HEK293 (cell line): ENCODE measurements around the gene BICD1.

ENCODE experiments used
- CTCF ChIA-PET: fragments of 350-600 bp; formaldehyde crosslinking; extraction: SDS; loops from one replicate; lab custom pipeline; 2021; ENCODE audit warnings: antibody characterized with exemption; lab: Yijun Ruan, JAX
- POLR2A ChIA-PET: fragments of 300-600 bp; formaldehyde crosslinking; extraction: SDS; loops from one replicate; lab custom pipeline; 2020; ENCODE audit warnings: antibody characterized with exemption, inconsistent platforms; lab: Yijun Ruan, JAX
- H3K27ac ChIP-seq: fragments of 200-500 bp; sonication (Bioruptor generic); 2 replicates; pipeline ENCODE4 v1.5.1; 2014; ENCODE audit warnings: low read depth, low read length, control low read depth, inconsistent platforms; ENCODE audit errors: extremely low read depth
- H3K36me3 ChIP-seq, 2 experiments: fragments of 200-500 bp in 1 of 2; sonication (Bioruptor generic) in 1 of 2; 1 replicate in 1 of 2; 2 replicates in 1 of 2; pipeline ENCODE4 v1.5.1; 2014 to 2017; ENCODE audit warnings: inconsistent platforms in 2 of 2, low read length in 2 of 2; ENCODE audit not compliant: control insufficient read depth in 2 of 2, insufficient read depth in 1 of 2
- H3K4me1 ChIP-seq: fragments of 200-500 bp; sonication (Bioruptor generic); 2 replicates; pipeline ENCODE4 v1.5.1; 2014; ENCODE audit warnings: mild to moderate bottlenecking, low read length, inconsistent platforms; ENCODE audit not compliant: control insufficient read depth, insufficient read depth
- H3K4me3 ChIP-seq: 2 replicates; pipeline ENCODE4 v1.5.1; 2011; ENCODE audit warnings: low read depth, mild to moderate bottlenecking, control low read depth, low read length, moderate library complexity
- H3K9me3 ChIP-seq: fragments of 200-500 bp; sonication (Bioruptor generic); 2 replicates; pipeline ENCODE4 v1.5.1; 2014; ENCODE audit warnings: low read depth, low read length, inconsistent platforms; ENCODE audit not compliant: control insufficient read depth, insufficient read depth
- GLIS1 ChIP-seq: fragments of 450-650 bp; formaldehyde crosslinking; IDR thresholded peaks from 2 replicates; pipeline ENCODE4 v1.5.1; 2016; ENCODE audit warnings: missing biosample characterization, missing genetic modification characterization
- KLF8 ChIP-seq: fragments of 450-650 bp; formaldehyde crosslinking; IDR thresholded peaks from 2 replicates; pipeline ENCODE4 v1.5.1; 2016; ENCODE audit warnings: missing biosample characterization, missing genetic modification characterization
- ZBTB20 ChIP-seq: fragments of 450-650 bp; formaldehyde crosslinking; IDR thresholded peaks from 2 replicates; pipeline ENCODE4 v1.5.1; 2016; ENCODE audit warnings: missing biosample characterization, missing genetic modification characterization
- ZFHX2 ChIP-seq: fragments of 450-650 bp; formaldehyde crosslinking; conservative IDR thresholded peaks from 2 replicates; pipeline ENCODE4 v1.5.1; 2016; ENCODE audit warnings: missing biosample characterization, missing genetic modification characterization
- ZIC2 ChIP-seq: fragments of 450-650 bp; formaldehyde crosslinking; IDR thresholded peaks from 2 replicates; pipeline ENCODE4 v1.5.1; 2016; ENCODE audit warnings: missing biosample characterization, missing genetic modification characterization
- ZNF112 ChIP-seq: fragments of 450-650 bp; formaldehyde crosslinking; IDR thresholded peaks from 2 replicates; pipeline ENCODE4 v1.5.0; 2017; ENCODE audit warnings: missing biosample characterization, missing genetic modification characterization
- ZNF133 ChIP-seq: fragments of 450-650 bp; formaldehyde crosslinking; IDR thresholded peaks from 2 replicates; pipeline ENCODE4 v1.5.1; 2016; ENCODE audit warnings: missing biosample characterization, missing genetic modification characterization
- ZNF354C ChIP-seq: fragments of 450-650 bp; formaldehyde crosslinking; IDR thresholded peaks from 2 replicates; pipeline ENCODE4 v1.5.1; 2016; ENCODE audit warnings: missing biosample characterization, missing genetic modification characterization, low read depth, borderline replicate concordance
- ZNF404 ChIP-seq: fragments of 450-650 bp; formaldehyde crosslinking; IDR thresholded peaks from 2 replicates; pipeline ENCODE4 v1.5.1; 2017; ENCODE audit warnings: missing biosample characterization, missing genetic modification characterization
- ZNF521 ChIP-seq: fragments of 450-650 bp; formaldehyde crosslinking; IDR thresholded peaks from 2 replicates; pipeline ENCODE4 v1.5.1; 2017; ENCODE audit warnings: missing biosample characterization, mild to moderate bottlenecking, missing genetic modification characterization
- ZNF623 ChIP-seq: fragments of 450-650 bp; formaldehyde crosslinking; IDR thresholded peaks from 2 replicates; pipeline ENCODE4 v1.5.1; 2016; ENCODE audit warnings: missing biosample characterization, missing genetic modification characterization
- ZNF658 ChIP-seq: fragments of 450-650 bp; formaldehyde crosslinking; IDR thresholded peaks from 2 replicates; pipeline ENCODE4; 2016; ENCODE audit warnings: missing biosample characterization, missing genetic modification characterization
- ZNF830 ChIP-seq: fragments of 450-650 bp; IDR thresholded peaks from 2 replicates; pipeline ENCODE4 v1.5.0; 2018; ENCODE audit warnings: missing biosample characterization, missing genetic modification characterization, low read depth, mild to moderate bottlenecking, moderate library complexity
- ZSCAN16 ChIP-seq: fragments of 450-650 bp; formaldehyde crosslinking; IDR thresholded peaks from 2 replicates; pipeline ENCODE4 v1.5.1; 2016; ENCODE audit warnings: missing biosample characterization, missing genetic modification characterization
- TF ChIP-seq, protein P1 (sequence below): IDR thresholded peaks from 2 replicates; pipeline ENCODE4 v1.6.1; 2011; ENCODE audit warnings: mild to moderate bottlenecking, low read depth, low read length, borderline replicate concordance
- TF ChIP-seq, protein P2 (sequence below): fragments of 450-650 bp; formaldehyde crosslinking; IDR thresholded peaks from 2 replicates; pipeline ENCODE4 v1.5.1; 2017; ENCODE audit warnings: missing biosample characterization, missing genetic modification characterization
- TF ChIP-seq, protein P3 (sequence below): fragments of 450-650 bp; IDR thresholded peaks from 2 replicates; pipeline ENCODE4 v1.5.1; 2018; ENCODE audit warnings: missing biosample characterization, mild to moderate bottlenecking, missing genetic modification characterization
- TF ChIP-seq, protein P4 (sequence below): fragments of 450-650 bp; formaldehyde crosslinking; IDR thresholded peaks from 2 replicates; pipeline ENCODE4 v1.5.1; 2016; ENCODE audit warnings: missing biosample characterization, missing genetic modification characterization, borderline replicate concordance

Gene BICD1

GRCh38 chr12:32070370-32070769 lies 36.3 kb upstream of the BICD1 start:
- ChIA-PET CTCF (interaction anchor here (0.8 kb wide), 1 partner anchor 14 kb away, joined by 4 read pairs; no protein-coding TSS in a partner anchor), POLR2A (no interaction called here)
- TF ChIP-seq, protein P1, sequence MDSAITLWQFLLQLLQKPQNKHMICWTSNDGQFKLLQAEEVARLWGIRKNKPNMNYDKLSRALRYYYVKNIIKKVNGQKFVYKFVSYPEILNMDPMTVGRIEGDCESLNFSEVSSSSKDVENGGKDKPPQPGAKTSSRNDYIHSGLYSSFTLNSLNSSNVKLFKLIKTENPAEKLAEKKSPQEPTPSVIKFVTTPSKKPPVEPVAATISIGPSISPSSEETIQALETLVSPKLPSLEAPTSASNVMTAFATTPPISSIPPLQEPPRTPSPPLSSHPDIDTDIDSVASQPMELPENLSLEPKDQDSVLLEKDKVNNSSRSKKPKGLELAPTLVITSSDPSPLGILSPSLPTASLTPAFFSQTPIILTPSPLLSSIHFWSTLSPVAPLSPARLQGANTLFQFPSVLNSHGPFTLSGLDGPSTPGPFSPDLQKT, result no peak
- no peak for TF ChIP-seq KLF8 (tag by site-specific recombination)
- TF ChIP-seq, protein P2, sequence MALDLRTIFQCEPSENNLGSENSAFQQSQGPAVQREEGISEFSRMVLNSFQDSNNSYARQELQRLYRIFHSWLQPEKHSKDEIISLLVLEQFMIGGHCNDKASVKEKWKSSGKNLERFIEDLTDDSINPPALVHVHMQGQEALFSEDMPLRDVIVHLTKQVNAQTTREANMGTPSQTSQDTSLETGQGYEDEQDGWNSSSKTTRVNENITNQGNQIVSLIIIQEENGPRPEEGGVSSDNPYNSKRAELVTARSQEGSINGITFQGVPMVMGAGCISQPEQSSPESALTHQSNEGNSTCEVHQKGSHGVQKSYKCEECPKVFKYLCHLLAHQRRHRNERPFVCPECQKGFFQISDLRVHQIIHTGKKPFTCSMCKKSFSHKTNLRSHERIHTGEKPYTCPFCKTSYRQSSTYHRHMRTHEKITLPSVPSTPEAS (tag by site-specific recombination), result no peak
- no peak for TF ChIP-seq ZSCAN16 (tag by site-specific recombination)
- no peak for TF ChIP-seq ZNF133 (tag by site-specific recombination)
- TF ChIP-seq ZNF521 (tag by site-specific recombination), result no peak
- TF ChIP-seq ZIC2, result no peak
- TF ChIP-seq, protein P3, sequence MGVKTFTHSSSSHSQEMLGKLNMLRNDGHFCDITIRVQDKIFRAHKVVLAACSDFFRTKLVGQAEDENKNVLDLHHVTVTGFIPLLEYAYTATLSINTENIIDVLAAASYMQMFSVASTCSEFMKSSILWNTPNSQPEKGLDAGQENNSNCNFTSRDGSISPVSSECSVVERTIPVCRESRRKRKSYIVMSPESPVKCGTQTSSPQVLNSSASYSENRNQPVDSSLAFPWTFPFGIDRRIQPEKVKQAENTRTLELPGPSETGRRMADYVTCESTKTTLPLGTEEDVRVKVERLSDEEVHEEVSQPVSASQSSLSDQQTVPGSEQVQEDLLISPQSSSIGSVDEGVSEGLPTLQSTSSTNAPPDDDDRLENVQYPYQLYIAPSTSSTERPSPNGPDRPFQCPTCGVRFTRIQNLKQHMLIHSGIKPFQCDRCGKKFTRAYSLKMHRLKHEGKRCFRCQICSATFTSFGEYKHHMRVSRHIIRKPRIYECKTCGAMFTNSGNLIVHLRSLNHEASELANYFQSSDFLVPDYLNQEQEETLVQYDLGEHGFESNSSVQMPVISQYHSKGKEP, result no peak
- TF ChIP-seq, protein P4, sequence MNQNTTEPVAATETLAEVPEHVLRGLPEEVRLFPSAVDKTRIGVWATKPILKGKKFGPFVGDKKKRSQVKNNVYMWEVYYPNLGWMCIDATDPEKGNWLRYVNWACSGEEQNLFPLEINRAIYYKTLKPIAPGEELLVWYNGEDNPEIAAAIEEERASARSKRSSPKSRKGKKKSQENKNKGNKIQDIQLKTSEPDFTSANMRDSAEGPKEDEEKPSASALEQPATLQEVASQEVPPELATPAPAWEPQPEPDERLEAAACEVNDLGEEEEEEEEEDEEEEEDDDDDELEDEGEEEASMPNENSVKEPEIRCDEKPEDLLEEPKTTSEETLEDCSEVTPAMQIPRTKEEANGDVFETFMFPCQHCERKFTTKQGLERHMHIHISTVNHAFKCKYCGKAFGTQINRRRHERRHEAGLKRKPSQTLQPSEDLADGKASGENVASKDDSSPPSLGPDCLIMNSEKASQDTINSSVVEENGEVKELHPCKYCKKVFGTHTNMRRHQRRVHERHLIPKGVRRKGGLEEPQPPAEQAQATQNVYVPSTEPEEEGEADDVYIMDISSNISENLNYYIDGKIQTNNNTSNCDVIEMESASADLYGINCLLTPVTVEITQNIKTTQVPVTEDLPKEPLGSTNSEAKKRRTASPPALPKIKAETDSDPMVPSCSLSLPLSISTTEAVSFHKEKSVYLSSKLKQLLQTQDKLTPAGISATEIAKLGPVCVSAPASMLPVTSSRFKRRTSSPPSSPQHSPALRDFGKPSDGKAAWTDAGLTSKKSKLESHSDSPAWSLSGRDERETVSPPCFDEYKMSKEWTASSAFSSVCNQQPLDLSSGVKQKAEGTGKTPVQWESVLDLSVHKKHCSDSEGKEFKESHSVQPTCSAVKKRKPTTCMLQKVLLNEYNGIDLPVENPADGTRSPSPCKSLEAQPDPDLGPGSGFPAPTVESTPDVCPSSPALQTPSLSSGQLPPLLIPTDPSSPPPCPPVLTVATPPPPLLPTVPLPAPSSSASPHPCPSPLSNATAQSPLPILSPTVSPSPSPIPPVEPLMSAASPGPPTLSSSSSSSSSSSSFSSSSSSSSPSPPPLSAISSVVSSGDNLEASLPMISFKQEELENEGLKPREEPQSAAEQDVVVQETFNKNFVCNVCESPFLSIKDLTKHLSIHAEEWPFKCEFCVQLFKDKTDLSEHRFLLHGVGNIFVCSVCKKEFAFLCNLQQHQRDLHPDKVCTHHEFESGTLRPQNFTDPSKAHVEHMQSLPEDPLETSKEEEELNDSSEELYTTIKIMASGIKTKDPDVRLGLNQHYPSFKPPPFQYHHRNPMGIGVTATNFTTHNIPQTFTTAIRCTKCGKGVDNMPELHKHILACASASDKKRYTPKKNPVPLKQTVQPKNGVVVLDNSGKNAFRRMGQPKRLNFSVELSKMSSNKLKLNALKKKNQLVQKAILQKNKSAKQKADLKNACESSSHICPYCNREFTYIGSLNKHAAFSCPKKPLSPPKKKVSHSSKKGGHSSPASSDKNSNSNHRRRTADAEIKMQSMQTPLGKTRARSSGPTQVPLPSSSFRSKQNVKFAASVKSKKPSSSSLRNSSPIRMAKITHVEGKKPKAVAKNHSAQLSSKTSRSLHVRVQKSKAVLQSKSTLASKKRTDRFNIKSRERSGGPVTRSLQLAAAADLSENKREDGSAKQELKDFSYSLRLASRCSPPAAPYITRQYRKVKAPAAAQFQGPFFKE (tag by site-specific recombination), result no peak
- no peak for TF ChIP-seq ZBTB20 (tag by site-specific recombination)
- no peak for TF ChIP-seq ZFHX2 (tag by site-specific recombination)
- TF ChIP-seq ZNF623 (tag by site-specific recombination), result no peak
- no peak for TF ChIP-seq ZNF830 (tag by site-specific recombination)
- TF ChIP-seq ZNF354C (tag by site-specific recombination), result no peak
- TF ChIP-seq ZNF404 (tag by site-specific recombination), result no peak
- TF ChIP-seq ZNF658 (tag by site-specific recombination), result no peak
- TF ChIP-seq ZNF112 (tag by site-specific recombination), result no peak
- TF ChIP-seq GLIS1, result no peak

More at GRCh38 chr12:32070370-32070769, 36.3 kb upstream of the BICD1 start:
- Histone ChIP-seq H3K27ac (no peak overlapping the region), H3K4me3 (no peak overlapping the region), H3K36me3 (no peaks in the 10 kb centered on the region), H3K9me3 (no peaks in the 10 kb centered on the region), H3K4me1 (no peaks in the 10 kb centered on the region)
